Measurements from ENCODE around the gene NPY4R2.
"Not testable (repeated sequence)": the region's sequence is repeated elsewhere in the genome, so short reads cannot be mapped to it uniquely, and the experiment has no call there.

DNA sequence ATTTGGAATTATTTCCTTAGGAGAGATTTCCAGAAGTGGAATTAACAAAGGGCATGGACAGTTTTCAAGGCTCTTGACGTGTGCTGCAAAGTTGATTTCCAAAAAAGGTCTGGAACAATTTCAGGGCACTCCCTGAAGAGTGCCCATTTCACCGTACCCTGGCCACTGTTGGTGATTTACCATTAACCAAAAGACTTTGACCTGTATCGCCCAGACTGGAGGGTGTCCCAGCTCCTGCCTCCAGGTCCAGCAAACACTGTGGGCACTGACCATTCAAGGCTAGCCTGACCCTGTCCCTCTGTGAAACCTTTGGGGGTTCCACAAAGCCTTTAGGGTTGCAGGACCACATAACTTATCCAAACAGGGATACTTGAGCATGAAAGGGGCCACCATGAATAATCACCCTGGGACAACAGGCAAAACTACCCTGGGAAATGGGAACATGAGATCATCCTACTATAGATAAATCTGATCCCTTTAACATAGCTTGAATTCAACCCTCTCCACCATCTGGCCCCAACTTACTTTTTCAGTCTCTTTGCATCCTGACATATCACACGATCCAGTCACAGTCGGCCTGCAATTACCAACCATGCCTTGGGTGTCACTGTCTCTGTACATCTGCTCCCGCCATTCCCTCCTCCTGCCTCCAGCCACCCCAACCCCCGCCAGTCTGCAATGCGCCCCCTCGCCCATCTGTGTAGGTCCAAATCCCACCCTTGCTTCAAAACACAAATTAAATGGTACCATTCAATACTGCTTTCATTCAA lies 8.9 kb downstream of the NPY4R2 start:
- TF ChIP-seq, protein P1, sequence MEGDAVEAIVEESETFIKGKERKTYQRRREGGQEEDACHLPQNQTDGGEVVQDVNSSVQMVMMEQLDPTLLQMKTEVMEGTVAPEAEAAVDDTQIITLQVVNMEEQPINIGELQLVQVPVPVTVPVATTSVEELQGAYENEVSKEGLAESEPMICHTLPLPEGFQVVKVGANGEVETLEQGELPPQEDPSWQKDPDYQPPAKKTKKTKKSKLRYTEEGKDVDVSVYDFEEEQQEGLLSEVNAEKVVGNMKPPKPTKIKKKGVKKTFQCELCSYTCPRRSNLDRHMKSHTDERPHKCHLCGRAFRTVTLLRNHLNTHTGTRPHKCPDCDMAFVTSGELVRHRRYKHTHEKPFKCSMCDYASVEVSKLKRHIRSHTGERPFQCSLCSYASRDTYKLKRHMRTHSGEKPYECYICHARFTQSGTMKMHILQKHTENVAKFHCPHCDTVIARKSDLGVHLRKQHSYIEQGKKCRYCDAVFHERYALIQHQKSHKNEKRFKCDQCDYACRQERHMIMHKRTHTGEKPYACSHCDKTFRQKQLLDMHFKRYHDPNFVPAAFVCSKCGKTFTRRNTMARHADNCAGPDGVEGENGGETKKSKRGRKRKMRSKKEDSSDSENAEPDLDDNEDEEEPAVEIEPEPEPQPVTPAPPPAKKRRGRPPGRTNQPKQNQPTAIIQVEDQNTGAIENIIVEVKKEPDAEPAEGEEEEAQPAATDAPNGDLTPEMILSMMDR (conservative IDR thresholded peaks at IDR 0.05): not testable (repeated sequence)
- TF ChIP-seq ZFX (IDR thresholded peaks at IDR 0.05): not testable (repeated sequence)

Data from C4-2B (cell line).